HS-27A (cell line): ENCODE measurements around the gene FRMD4A.

ENCODE experiments used
- DNase-seq: peaks from one replicate; pipeline ENCODE4 v3.0.0-alpha.2; 2012; ENCODE audit warnings: low read depth, missing footprints

Gene FRMD4A

DNA sequence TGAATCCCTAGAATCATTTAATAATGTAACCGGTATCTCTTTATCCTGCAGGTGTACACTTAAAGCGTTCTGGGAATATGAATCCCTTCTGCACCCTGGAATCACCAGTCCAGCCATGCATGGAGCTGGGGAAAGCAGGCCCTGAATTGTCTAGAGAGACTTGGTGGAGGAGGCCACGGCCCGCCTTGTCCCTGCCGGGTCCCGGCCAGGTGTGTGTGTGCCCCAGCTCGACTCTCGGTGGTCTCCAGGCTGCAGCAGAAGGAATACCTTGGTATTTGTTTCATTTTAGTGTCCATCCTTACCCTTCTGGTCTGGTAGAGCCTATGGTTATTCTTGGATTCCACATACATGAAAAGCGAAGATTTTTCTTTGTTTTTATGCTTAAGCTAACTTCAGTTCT lies 685.9 kb downstream of the FRMD4A start:
- no peak for DNase-seq

DNA sequence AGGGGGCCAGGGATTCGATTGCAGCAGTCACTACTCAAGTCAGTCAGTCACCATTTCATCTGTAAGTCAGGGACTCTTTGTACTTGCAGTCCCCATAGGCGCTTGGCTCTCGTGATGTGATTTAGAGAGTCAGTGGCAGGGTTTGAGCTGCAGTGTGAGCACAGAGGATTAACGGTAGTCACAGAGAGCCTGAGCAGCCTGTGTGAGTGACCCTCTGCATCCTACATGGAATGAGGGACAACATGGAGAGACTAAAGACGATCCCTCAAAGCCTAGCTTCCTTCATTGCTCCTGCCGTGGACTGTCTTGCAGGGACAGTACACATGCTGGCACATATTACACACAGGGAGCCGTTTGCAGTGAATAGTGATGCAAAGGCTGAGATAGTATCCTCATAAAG lies 687.7 kb downstream of the FRMD4A start:
- DNase-seq = no peak

DNA sequence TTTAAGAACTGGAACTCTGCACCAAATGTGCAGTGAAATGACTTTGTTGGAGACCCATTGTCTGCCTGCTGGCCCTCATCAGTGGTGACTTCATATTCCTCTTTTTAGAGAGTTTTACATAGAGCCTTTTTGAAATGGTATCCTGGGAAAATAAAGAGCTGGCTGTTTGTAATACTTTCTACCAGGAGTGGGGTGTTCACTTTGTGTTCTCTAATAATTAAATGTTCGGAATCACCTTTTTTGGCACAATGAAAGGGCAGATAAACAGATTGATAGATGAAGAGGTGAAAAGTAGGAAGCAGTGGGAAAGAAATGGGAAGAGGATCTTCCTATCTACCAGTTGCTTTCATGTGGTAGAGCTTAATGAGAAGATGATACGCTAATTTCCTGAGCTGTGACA lies 688.4 kb downstream of the FRMD4A start:
- DNase-seq = no peak

DNA sequence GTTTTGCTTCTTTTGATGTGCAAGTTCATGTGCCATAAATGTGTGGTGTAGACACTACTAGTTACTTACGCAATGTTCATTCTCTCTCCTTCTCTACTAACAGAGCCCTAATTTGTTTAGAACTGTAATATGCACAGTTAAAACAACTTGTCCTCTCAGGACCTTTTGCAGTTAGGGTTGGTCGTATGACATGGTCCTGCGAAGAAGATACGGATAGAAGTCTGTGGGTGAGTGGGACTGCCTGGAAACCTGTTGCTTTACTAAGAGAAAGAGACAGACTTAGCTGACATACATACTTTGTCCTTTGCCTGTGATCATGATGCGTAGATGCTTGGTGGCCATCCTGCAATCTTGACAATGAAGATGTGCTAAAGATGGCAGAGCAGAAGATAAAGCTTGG lies 692.8 kb downstream of the FRMD4A start:
- no peak for DNase-seq

DNA sequence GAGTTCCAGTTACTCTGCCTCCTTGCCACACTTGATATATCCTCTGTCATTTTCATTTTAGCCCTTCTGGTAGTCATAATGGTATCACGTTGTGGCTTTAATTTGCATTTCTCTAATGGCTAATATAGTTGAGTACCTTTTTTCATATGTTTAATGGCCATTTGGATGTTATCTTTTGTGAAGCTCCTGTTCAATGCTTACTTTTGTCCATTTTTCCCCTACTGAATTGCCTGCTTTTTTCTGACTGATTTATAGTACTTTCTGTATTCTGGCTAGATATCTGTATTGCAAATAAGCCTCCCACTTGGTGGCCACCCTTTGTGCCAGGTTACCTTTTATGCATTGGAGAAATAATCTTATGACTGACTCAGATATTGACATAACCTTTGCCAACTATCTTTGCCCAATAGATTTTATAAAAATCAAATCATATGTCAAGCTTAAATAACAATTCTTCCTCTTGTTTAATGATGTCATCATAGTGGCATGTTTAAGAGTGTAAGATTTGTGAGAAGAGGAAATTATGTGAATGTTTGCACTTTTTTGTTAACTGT lies 693.3 kb downstream of the FRMD4A start:
- no peak for DNase-seq

DNA sequence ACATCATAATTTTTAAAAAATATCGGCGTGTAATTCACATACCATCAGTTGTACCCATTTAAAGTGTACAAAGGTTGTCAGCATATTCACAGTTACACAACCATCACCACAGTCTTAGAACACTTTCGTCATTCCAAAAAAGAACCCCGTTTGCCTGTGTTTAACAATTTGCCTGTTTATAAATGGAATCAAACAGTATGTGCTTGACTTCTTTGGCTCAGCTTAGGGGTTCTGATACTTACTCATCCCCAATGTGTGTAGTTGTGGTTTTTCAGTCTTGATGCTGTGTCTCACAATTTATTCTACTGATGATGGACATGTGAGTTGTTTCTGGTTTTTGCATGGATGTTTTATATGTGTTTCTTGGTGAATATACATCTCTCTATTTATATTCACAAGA lies 693.9 kb downstream of the FRMD4A start:
- no peak for DNase-seq

DNA sequence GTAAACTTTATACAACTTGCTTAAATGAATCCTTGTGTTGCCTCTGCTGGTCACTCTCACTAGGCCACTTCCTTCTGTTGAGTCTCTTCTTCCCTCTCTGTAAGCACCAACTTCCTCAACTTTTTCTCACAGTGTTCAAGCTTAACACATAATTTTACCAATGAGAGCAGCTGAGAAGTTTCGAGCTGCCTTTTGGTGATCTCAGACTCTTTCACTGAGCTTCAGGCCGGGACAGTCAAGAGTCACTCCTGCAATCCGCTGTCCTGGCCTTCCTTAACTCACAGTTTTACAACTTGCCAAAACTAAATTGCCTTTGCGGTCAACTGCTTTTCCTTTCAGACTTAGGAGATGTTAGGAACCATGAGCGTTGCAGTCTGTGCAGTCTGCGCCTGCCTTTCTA lies 696.5 kb downstream of the FRMD4A start:
- DNase-seq = no peak

DNA sequence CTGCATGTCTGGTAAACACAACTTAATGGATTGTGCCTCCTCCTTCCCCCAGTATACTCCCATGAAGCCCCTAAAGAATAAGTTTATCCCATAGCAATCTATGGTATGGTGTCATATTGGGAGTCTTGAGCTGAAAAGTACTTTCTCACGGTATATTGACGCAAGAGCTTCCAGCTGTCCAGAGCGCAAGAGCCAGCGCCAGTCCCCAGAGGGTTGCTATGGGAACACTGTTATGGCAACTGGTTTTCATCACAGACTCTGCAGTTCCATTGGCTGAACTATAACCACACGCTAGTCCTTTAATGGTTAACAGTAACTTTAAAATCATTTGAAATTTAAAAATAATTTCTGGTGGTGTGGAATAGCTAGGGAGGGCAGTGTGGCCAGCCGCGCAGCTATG lies 697.0 kb downstream of the FRMD4A start:
- no peak for DNase-seq

DNA sequence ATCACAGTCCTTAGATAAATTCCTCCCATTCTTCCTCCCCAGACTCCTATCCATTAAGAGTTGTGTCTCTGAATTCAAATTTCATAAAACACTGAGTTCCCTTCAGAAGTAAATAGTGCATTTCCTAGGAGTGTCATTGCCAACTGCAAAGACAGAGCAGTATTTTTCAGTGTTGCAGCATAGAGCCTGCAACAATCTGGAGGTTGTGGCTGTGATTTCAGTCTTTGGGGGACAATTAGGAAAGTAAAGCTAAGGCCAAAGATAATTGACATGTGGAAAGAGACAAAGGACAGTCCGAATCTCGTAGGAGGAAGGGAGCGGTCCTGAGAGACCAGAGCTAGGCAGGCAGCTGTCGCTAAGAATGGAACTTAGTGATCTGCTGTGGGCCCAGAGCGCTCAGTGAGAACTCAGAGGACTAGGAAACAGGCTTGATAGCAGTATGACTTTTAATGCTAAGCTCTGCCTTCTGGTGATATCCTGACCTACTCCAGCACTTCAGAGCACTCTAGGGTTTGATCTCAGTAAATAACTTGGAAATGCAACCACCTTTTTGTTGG lies 697.8 kb downstream of the FRMD4A start:
- no peak for DNase-seq

DNA sequence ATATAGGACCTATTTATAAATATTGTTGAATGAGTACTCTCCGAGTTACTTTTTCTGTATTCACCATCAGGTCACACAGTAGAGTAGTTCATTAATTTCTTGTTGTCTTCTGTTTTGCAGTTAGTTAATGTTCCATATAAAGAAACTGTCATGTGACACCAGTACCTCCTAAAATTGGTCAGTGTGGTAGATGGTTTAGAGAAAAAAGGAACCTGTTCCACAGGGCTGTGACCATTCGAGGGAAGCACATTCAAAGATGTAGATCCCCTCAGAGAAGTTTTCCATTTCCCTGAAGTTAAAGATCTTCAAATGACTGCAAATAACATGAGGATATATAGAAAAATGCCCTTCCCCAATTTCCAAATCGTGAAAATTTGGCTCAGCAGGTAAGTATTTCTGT lies 698.3 kb downstream of the FRMD4A start:
- DNase-seq = no peak

DNA sequence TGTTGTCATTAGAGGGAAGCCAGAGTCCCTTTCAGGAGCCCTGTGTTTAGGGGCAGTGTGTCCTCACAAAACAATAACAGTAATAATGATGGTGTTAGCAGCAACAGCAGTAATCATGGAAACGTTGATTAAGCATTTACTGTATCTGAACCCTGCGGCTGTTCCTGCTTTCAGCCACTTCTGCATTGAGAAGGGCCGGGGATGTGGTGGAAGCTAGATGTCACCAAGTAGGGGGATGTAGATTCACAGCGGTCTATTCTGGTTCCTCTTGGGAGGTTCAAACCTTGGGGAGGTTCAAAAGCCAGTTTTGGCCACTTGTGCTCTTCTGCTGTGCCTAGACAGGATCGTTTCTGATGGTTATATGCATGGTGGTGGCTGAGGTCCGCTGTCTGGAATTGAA lies 699.1 kb downstream of the FRMD4A start:
- DNase-seq = no peak

DNA sequence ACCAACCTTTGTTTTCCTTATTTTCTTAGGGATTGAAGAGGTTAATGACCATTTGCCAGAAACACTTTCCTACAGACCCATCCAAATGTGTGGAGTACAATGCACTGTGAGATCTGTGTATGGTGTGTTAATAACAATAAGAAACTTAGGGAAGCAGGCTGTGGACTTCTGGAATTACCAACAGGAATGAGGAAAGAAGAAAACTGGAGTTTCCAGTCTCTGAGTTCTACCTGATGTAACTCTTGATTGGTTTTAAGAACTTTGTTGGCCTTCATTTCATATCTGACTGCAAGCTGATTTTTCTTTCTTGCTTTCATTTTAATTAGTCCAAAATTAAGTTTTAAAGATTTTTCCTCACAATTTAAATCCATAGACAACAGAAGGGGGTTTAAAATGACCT lies 700.5 kb downstream of the FRMD4A start:
- DNase-seq = no peak

DNA sequence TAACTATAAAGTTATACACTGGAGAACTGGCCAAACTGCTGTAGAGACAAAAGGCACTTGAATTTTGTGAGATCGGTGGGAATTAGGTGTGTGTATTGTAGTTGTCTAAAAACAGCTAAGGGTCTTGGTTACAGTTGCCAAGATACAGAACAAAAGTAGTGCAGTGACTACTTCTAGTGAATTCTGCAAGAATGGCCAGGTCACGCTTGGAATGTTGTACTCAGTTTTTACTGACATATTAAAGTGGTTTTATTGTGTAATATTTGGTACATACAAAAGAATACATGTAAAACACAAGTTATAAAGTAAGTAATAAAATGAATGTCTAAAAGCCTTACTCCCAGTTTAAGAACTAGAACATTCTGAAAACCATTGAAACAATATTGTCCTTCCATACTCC lies 701.6 kb downstream of the FRMD4A start:
- no peak for DNase-seq

DNA sequence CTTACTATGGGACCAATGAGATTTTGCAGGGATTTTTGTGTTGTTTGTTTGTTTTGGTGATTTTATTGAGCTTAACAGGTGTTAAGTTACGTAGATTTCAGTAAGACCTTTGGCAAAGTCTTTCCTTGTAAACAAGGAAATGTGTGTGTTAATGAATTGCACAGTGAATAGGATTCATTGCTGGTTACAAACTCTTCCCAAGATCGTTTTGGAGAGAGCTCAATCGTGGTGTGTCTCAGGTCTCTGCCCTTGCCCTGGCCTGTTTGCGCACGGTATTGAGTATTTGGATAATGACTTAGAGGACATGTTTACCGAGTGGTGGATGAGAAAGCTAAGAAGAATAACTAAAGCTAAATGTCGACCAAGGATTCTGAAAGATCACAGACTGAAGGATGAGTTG lies 702.1 kb downstream of the FRMD4A start:
- DNase-seq = no peak

DNA sequence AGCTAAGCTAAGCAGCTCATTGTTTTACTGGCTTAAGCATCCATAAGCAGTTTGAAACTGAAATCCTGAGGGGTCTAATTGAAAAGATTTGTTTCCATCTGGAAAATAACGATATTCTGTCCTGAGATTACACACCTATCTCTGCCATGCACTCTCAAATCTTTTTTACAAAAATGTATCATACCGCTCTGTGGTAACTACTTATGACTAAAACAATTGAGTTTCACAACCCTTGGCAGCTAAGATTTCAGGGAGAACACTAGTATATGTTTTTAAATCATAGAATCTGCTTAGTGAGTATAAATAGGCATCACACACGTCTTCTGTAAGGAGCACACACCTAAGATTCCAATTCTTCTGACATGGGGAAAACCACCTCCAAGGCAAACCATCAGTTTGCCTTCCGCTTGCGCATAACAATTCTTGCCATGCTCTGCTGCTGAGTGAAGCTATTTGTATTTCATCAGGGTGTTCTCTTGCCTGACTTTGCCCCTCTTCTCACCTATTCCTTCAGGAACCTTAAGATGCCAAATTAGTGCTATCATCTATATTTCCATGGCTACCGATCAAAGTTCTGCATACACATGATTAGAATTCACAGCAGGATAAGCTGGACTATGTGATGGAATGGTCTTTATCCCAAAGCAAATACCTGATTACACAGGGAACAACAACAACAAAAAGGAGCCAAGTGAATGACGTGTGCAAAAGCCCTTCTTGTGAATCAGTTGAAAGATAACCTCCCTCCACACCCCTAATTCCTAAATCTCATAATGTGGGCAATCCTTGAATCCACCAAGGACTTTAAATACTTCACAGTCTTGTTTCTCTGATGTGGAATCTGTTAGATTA lies 703.0 kb downstream of the FRMD4A start:
- DNase-seq = no peak

DNA sequence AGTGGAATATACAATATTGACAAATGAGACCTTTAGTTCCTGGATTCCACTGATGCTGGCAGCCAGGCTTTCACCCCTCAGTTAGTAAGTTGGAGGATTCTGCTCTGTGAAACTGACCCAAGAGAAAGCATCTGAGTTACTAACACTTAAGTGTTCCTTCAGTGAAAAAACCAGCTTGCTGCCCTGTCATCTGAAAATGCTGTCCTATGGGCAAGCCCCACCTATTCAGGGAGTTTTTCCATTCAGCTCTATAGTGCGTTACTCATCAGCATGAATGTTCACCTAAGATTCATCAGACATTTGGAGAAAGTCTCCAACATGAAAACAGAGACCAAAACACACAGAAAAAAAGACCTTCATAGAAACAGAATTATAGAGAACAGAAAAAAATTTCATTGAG lies 706.1 kb downstream of the FRMD4A start:
- DNase-seq = no peak

DNA sequence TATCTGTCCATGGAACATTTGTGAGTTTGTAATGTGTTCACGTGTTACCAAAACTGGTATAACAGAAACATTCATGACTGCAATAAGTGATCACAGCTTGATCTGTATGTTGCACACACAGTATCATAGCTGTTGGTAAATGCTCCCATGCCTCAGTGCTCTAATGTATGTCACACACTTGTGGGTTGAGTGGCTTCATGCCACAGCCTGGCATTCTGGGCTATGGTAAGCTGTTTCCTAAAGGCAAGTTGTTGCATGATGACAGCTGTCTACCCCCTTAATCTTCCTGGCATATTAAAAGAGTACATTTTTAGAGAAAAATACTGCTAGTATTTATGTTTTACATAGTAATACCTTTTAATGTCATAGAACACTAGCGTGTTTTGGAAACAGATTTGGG lies 708.8 kb downstream of the FRMD4A start:
- no peak for DNase-seq

DNA sequence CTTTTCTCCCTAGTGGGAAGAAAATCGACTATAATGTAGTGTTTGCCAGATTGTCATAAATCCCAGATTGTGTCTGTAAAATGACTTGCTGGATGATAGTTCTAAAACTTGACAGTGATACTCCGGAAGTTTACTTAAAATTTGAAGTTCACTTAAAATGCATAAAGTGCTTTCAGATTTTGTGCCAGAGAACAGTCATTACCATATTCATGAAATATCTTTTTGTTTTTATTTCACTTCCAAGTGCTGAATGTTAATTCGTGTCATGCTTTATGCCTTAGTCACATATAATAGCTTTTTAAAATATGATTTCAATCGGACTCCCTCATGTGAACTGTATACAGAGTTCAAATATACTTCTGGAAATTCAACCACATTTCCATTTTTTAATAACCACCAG lies 713.6 kb downstream of the FRMD4A start:
- no peak for DNase-seq

DNA sequence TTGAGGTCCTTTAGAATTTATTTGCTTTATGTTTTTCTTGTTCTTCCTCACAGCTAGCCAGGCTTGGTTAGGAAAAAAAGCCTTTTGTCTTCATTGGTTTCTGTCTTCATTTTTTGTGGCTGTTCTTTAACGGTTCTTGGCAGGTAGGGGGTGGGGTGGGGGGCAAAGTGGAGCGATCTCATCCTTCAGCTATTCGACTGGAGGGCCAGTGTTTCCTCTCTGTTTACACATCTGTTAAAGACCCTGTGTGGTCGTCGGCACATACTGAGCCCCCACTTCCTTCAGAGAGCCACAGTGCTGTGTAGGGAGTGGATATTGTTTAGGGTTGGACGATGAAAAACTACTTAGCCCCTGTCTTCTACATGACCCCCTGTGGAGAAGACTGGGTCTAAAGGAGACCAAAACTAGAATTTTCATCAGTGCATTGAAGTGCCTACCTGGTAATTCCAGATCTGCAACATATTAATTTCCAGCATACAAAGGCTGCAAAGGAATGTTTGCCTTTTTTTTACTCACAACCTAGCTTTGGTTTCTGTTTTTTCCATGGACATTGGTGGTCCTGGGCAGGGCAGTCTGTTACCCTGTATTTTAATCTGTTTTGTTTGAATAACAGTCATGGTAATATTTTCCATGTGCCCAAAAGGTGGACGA lies 714.9 kb downstream of the FRMD4A start:
- DNase-seq = no peak

DNA sequence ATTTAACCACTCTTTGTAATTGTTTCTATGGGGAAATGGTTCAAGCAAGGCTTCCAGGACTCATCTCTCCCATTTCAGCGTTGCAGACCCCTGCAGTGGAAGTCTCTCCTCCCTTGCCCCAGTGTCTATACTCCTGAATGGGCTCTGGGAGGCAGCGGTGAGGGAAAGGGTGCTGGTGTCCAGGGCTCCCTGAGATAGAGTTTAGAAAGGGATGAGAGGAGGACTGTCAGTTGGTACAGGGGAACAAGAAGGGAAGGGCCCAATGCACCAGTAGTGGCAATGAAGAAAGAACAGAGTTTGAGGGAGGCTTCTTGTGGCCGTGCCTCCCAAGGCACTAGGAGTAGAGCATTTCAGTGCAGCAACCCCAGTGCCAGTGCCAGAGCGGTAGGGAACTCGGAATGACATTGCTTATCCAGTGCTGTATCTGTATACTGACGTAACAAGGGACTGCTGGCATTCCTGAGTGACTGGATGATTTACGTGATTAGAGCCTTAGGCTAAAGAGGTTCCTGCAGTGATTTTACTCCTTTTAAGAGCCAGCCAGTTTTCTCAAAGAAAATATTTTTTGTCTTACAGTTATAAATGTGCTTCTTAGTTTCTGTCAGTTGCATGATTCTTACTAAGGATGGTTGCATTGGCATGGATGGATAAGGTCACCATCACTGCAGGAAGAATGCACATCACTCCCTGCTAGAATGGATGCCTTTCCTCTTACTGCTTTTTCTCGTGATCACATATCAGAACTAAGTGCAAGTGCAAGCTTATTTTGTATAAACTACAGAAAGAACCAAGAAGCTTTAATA lies 716.0 kb downstream of the FRMD4A start:
- no peak for DNase-seq

DNA sequence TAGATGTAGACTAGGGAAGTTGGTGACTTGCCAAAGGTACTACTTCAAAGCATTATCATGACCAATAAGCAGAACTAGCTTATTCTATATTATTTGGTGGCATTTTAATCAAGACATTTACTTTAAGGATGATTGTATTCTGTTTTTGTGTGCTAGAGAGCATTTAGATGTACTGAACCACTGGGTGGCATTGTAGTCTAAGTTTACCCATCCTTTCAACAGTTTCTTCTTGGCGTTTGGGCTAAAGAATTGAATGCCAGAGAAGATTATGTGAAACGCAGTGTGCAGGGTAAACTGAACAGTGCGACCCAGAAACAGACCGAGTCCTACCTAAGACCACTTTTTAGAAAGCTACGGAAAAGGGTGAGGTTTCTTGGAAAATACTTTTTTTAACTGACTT lies 717.2 kb downstream of the FRMD4A start:
- no peak for DNase-seq

DNA sequence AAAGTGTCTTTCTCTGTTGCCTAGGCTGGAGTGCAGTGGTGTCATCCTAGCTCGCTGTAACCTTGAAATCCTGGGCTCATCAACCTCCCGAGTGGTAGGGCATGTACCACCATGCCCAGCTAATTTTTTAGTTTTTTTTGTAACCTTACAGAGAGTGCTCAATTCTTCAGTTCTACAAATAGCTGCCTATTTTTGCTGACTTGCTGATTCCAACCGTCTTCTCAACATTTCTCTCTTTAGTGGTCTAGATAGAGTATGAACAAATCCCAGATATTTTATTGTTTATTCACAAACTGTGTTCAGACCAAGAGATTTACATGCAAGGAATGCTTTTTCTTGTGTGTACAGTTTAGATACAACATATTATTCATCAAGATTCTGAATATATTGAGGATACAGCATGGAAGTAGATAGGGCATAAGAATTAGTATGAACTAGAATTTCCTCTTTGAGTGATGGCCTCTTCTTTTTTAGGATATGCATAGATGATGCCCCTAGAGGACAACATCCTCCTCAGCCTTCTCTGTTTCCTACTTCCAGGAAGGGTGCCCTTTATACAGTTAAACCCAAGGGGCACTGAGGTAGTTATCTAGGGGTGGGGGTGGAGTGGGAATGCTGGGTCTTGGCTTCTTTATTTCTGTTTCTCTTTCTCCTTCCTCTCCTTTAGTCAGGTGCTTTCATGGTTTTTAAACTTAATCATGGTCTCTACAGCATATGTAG lies 717.9 kb downstream of the FRMD4A start:
- no peak for DNase-seq
